NAMALWA (cell line): Measurements from ENCODE around the gene CCDC171.

Experiments used
- DNase-seq: peaks from one replicate; pipeline ENCODE4 v3.0.0-alpha.2; 2015; ENCODE audit warnings: low spot score

Gene CCDC171

DNA sequence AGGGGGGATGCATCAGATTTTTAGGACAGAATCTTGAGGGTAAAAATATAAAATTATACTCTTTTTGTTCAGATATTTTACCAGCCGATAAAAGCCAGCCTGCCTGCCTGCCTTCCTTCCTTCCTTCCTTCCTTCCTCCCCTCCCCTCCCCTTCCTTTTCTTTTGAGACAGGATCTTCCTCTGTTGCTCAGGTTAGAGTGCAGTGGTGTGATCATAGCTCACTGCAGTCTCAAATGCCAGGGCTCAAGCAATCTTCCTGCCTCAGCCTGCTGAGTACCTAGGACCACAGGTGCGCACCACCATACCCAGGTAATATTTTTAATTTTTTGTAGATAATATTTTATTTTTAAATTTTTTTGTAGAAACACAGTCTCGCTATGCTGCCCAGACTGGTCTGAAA, 330.0 kb downstream of the CCDC171 start:
- no peak for DNase-seq

DNA sequence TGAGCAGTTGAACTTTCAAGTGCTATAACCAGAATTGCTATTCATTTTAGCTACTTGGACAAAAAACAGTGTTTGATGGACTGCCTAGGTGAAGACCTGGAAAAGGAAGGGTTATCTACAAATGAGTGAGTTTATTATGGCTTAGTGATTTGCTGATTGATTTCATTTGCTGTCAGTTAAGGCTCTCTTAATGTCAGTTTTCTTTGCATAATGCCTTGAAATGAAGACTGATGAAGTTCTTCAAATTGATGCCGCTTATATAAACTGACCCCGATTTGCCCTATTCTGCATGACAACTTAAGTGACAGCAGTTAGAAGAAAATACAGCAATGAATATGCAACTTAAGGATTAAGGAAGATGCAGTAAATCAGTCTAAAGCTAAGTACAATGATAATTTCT, 332.6 kb downstream of the CCDC171 start:
- no peak for DNase-seq

DNA sequence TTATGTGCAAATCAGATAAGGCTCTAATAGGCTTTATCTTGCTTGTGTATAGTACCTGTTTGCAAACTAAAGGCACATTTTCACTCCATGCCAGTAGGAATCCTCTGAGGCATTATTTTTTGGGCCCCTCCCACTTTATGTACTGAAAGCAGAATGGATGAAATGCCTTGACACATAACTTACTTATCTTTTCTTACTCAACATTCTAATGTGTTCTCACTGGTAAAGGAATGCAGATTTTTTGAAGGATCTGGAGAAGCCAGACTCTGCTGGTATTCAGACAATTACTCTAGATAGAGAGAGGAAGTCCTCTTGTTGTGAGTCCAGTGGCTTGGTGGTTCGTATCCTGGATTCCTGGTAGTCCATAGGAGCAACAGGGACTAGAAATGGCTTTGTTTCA, 336.7 kb downstream of the CCDC171 start:
- no peak for DNase-seq

DNA sequence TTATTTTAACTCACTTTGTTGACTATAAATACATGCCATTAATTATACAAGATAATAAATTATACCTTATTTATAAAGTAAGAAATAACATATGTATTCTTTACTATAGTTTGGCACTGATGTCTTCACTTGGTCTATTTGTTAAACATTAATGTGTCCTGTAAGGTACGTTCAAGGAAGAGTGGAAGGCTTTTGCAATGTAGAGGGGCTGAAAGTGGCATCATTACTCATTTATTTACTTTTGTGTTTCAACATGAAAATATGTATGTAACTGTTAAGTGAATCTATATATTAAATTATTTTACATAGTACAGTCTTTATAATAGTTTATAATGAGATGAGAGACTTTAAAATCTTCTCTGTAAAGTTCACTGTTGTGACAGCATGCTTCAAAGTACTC, 348.7 kb downstream of the CCDC171 start:
- DNase-seq = no peak

DNA sequence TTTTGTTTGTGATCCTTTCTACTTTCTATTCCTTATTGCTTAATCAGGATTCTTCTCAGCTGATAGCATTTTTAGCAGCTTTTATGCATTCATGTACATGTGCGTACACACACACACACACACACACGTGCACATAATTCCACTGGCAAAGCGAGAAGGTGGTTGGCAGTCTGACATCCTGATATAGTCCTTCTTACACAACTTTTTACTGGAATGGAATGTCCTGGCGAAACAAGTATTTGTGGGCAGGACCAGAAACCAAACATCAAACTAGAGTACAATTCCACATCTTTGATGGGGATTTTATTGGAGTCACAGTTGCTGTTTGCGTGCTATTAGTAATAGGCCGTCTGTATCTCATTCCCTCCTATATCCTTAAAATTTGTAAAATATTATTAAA, 356.5 kb downstream of the CCDC171 start:
- DNase-seq = no peak

DNA sequence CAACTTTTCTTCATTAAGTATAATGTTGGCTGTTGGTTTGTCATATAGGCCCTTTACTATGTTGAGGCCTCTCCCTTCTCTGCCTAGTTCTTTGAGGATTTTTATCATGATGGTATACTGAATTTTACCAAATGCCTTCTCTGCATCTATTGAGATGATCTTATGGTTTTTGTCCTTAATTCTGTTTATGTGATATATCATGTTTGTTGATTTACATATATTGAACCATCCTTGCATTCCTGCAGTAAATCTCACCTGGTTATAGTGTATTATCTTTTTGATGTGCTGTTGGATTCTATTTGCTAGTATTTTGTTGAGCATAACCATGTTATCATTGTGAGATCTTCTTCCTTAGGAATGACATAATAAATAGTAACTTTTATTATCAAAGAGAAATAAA, 362.9 kb downstream of the CCDC171 start:
- no peak for DNase-seq

DNA sequence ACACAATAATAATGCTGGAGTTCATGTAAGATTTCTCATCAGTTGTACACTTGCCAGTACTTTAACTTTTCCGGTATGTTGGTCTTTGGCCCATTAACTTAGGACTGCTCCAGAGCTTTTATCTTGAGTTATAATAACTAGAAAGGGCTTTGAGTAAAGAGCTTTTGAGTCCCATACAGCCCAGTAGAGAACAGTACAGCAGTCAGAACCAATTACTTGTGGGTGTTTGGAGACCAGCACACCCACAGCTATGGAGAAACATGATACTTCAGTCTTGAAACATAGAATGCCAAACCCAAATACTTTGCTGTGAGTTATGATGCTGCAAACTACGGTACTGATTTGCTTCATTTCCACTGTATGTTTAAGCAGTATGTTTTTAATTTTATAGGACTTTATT, 374.3 kb downstream of the CCDC171 start:
- DNase-seq = no peak

DNA sequence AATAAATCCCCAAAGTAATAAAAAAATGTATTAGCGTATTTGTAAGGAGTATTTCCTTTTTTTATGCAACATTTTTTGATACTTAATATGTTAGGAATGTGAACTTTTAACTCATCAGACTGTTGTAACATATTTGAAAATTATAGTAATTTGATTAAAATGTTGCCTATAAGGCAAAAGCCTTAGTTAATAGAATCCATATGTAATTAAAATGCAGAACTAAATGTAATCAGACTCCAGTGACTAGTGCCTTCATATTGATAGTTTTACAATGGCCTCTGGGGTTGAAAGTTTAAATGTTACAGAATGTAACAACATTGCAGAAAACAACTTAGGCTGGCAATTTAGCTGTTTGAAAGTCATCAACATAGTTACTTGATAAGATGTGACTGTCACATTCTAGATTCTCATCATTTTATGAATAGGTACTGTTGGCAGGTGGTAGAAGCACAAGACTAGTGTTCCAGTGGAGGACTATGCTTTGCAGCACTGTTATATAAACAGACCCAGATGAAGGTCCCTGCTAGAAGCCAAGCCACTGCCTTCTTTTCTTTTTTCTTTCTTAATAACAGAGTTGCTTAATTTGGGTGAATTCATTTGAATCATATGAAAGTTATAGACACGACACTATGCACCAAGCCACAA, 382.9 kb downstream of the CCDC171 start:
- no peak for DNase-seq

DNA sequence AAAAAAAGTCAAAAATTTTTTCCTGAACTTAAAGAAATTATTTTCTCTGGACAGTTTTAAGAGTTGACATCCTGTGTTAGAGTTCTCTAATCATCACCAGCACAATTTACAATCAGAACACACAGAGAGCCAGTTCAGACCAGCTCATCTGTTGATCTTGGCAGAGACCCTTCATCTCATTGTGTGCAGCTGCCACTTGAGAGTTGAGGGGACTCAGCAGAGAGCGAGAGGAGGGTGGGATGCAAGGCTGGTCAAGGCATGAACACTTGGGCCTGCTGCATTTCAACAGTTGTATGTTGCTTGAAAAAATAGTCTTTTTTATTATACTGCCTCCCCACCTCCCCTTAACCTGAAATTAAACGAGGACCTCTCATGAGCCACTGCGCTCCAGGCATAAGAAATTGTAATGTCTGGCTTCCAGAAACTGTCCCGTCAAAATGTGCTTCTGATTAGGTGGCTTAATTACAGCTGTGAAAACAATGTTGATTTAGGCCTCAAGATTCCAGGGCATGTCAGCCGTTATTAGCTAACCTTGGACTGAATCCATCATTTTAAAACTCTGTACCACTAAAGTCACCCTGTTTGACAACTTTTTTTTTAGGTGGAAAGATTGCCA, 383.6 kb downstream of the CCDC171 start:
- DNase-seq = no peak

DNA sequence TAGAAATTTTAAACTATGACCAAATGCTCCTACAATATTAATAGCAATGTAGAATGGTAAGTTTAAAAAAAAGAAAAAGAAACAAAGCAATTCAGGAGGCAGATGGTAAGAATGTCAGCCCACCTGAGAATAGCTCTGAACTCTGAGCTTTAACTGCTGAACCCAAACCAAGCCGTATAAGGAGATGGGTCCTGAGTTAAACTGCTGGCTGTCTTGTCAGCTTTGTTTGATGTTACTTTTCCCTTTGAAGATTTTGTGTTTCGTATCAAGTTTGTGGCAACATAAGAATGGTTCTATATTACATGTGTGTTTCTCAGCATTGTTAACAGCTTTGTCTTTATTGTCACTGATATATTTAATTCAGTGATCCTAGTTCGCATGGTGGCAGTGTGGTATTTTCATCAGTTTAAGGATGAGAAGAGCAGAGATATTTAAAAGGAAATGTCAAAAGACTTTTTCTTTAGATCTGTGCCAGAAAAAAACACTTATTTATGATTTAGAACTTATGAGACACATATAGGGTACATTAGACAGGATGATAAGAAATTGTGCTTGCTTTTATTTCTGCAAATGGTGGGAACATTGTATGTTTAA, 390.1 kb downstream of the CCDC171 start:
- DNase-seq = no peak

DNA sequence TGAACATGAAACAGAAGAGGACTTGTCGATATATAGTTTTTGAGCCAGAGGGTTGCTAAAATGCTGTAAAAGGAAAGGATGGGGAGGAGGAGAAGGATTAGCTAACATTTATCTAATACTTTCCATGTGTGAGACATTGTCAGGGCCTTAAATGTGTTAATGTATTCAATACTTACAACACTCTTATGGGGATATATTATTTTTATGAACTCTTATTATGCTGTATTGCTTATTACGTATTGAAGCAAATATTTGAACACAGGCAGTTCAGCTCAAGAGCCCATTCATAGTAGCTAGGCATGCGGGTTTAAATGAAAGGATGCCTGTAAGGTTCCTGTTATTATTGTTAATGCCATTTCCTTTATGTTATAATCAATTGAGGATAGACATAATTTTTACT, 391.5 kb downstream of the CCDC171 start:
- DNase-seq = no peak

DNA sequence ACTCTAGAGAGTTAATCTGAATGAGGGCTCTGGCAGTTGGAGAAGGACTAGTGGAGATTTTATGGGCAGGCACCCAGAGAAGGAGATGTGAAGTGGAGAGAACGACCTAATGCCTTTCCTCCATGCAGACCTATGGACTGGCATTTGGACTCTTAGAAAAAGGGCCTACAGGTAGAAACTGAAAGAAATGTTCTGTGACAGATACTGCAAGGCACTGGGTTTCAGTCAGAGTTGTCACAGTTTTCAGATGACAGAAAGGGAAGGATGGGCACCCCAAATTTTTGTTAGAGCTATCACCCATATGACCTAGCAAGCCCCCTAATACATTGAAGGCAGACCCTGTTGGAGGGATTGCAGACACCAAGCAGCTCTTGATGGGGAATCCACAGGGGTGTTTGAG, 406.8 kb downstream of the CCDC171 start:
- DNase-seq = no peak

DNA sequence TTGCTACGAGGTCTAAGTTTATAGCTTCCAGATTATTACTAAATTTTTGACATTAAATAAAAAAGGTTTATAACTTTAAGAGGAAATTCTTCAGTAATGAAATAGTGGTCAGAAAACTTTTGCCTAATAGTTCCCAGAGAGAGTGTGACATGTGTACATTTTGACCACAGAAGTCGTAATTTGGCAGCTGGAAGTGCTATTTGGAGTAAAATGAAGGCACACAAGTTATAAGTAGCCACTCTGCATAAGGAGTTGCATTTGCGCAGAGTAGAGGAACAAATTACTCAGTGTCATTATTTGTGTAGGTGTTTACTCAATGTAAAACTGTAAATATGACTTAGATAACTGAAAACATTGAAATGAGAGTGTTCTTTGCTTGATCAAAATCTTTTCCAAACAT, 408.4 kb downstream of the CCDC171 start:
- no peak for DNase-seq

DNA sequence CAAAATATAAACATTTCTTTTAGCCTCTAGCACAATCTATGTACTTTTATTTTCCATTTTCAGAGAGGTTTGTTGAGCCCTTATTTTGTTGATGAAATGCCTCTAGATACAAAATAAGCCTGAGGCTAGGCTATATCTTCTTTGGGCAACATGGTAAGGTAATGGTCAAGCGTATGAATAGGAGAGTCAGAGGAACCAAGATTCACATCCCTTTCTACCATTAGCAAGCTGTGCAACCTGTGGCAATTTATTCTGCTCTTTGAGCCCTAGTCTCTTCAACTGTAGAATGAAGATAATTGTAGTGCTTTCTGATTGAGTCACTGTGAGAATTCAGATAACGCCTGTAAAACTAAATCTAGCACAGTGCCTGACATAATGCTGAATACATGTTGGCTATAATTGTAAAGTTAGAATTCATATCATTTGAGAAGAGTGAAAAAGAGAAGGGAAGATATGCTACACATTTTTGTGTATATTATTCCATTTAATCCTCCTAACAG, 412.5 kb downstream of the CCDC171 start:
- DNase-seq = no peak

DNA sequence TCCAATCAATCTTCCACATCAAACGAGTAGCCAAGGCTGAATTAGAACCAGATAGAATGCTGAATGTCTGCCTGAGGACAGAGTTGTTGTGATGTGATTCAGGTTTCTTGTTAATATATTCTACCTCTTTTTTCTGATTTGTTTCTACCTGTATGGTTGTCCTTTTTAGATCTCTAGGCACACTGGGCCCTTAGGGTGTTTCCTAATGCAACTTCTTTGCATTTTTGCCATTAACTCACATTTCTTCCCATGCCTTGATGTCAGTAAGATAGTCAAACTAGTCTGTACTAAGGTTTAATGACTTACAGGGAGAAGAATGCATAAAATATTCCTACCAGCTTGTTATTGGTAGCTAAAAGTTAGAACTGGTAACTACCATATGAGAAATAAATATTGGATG, 413.6 kb downstream of the CCDC171 start:
- no peak for DNase-seq

DNA sequence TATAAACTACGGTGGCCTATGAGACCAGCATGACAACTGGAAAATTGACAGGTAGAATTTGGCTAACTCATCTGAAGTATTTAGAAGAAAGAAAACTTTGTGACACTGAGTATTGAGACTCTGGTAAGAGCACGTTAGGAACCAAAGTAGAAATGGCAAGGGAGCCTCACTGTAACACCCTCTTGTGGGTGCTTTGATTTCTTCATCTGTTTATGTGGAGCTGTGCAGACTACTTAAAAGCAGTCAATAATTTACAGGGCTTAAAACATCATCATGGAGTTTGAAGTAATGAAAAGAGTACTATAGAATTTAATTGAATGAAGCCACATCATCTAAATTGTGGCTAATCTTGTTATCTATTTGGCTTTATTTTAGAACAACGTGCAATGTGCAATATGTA, 414.2 kb downstream of the CCDC171 start:
- no peak for DNase-seq

DNA sequence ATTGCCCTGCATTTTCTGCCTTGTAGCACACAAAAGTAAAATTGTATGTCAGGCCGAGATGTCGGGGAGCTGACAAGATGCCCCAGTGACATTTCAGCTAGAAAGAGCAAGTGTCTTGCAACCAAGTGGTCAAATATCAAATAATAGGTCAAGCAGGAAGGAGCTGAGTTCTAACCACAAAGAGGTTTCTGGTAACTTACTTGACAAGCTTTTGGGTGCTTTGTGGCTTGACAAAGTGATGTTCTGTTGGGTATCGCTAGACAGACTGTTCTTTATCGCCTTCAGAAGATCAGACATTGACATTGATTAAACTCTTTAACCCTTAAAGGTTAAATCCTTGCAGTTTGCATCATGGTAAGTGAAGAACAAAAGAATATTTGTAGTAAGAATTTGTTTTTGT, 419.9 kb downstream of the CCDC171 start:
- DNase-seq = no peak

DNA sequence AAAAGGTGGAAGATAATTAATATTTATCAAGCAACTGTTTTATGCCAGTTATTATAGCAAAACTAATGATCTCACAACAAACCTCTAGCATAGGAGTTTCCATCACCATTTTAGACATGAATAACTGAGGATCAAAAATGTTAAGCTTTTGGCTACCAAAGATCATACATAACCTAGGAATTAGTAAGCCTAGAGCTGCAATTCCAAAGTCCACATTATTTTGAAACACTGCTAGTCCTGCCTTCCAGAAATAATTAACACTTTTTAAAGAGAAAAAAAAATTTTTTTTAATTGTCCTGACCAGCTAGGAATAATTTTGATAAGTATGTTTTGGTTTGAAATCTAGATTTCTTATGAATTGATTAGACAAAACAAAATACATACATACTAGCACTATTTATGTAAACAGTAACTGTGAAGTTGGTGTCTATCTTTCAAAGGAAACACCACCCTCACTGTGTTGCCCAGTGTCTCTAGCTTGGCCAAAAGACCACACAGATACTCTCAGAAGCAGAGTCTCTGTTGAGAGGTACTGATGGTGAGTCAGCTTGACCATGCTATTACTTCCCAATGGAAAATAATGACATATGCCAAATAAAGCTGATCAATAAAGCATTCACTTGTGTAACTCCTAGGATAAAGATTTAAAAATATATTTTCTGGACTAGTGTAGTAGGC, 422.4 kb downstream of the CCDC171 start:
- DNase-seq = no peak

DNA sequence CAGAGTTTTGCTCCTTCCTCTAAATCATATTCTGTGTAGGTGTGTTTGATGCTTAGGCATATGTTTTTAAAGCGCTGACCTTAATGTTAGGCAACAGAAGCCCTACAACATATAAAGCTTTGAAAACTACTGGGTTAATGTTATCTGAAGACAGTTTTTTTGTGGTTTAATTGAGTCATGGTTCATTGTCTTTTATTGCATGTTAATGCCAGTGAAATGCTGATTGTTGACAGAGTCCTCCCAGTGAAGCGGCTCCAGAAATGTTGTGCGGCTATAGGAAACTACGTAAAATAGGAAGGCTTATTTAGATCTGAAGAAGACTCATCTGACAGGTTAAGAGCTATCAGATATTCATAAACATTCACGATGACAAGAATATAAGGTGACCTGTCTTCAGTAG, 424.6 kb downstream of the CCDC171 start:
- DNase-seq = no peak

DNA sequence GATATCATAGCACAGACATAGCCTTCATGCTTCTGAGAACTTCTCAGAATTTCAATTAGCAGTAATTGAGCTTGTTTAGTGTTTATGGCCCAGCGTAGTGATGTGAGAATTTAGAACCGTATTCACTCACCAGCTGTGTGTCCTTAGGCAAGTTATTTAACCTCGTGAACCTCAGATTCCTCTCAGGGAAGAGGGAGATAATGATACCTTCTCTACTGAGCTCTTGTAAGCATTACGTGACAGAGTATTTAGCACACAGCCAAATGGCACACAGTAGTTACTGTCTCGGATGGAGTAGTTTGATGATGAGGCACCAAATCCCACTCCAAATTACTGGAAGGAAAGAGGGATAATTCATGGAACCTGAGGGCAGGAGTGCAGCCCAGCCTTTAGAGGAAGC, 429.3 kb downstream of the CCDC171 start:
- DNase-seq = no peak

DNA sequence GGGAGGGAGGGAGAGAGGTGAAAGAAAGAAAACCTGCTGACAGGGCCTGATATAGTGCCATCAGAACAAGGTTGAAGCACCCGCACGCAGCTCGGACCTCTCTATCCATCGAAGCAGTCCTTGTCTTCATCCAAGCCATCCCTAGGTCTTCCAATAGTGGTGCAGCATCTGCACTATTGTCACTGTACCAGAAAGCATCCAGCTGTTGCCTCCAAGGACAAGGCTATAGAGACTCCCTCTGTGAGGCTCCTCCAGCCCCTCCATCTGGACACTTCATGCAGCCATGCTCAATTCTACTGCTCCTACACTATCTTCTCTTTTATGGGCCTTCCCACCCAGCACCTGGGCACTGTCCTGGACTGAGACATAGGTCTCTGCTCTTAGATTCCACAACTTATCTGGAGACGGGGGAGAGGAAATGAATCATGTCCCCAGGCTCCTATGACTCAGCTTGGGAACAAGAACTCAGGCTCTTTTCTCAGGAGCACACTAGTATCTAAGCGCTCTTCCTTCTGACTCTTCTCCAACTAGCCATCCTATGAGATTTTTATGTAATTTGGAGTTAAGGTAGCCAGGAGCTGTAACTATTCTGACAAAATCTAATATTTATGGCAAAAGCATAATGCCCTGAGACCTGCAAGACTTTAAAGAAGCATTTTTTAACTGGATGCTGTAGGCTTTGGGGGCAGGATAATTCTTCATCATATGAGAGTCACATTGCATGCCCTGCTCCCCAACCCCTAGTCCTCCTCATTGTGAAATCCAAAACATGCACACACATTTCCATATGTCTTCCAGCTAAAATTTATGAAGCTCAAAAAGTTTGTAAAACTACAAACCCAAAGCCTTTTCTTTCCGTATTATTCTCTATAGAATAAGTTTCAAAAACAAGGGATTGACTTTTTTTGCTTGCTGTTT, 446.8 kb downstream of the CCDC171 start:
- DNase-seq = no peak

DNA sequence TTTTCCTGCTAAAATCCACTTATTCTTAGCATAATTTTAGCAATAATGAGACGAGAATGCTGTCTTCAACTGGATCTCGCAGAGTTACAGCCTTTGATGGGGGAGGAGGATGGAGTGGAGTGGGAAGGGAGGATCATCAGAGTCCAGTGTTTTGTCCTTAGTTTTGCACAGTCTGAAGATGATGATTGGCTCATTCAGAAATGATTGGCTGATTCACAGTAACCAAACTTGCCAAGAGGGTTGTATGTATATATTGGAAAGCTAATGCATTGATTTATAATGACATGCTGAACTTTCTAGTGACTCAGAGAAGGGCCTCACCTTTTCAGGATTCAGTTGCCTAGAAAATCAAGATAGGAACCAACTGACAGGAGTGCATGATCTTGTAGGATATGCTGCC, 448.0 kb downstream of the CCDC171 start:
- DNase-seq = no peak
